Heart right ventricle (tissue), 16 donors: ENCODE measurements around the gene USP32. TPM values are rescaled to one million over a fixed set of nuclear protein-coding genes. Genes with fewer than 3 reads are reported as not detected.

Experiments
- ATAC-seq, 8 donors: fragments of 200-7000 bp; cut with Tn5 transposase; one replicate each; pipeline ENCODE4 v1.9.1; 2020; ENCODE audit warnings: mild to moderate bottlenecking in 8 of 8, moderate library complexity in 8 of 8, moderate number of reproducible peaks in 1 of 8
- DNase-seq, 2 donors: peaks; one replicate each; pipeline ENCODE4 v3.0.0-alpha.2; 2020
- H3K27ac ChIP-seq, 10 donors: fragments of 200-600 bp; sonication (generic) in 2 of 10; one replicate each; pipeline versions ENCODE4 v1.5.0 to v1.8.0; 2020 to 2022; ENCODE audit warnings: mild to moderate bottlenecking in 3 of 10
- H3K27me3 ChIP-seq, 7 donors: fragments of 200-600 bp; one replicate each; pipeline ENCODE4 v1.8.0; 2021 to 2022; ENCODE audit warnings: mild to moderate bottlenecking in 2 of 7
- H3K36me3 ChIP-seq, 9 donors: fragments of 200-600 bp; sonication (generic) in 1 of 9; one replicate each; pipeline versions ENCODE4 v1.5.0 to v1.8.0; 2020 to 2022; ENCODE audit warnings: mild to moderate bottlenecking in 2 of 9
- H3K4me1 ChIP-seq, 9 donors: fragments of 200-600 bp; sonication (generic) in 1 of 9; one replicate each; pipeline versions ENCODE4 v1.5.0 to v1.8.0; 2020 to 2022; ENCODE audit warnings: mild to moderate bottlenecking in 4 of 9
- H3K4me3 ChIP-seq, 10 donors: fragments of 200-600 bp; sonication (generic) in 2 of 10; one replicate each; pipeline versions ENCODE4 v1.5.0 to v1.8.0; 2020 to 2022; ENCODE audit warnings: mild to moderate bottlenecking in 7 of 10, moderate library complexity in 2 of 10
- H3K9me3 ChIP-seq, 11 donors: fragments of 200-600 bp in 10 of 11; sonication (generic) in 2 of 11; one replicate each; pipeline versions ENCODE4 v1.5.0 to v1.8.0; 2013 to 2022; ENCODE audit warnings: mild to moderate bottlenecking in 2 of 11, control low read depth in 1 of 11, moderate library complexity in 1 of 11
- CTCF ChIP-seq, 9 donors: fragments of 200-600 bp; sonication (generic) in 2 of 9; IDR thresholded peaks; one replicate each; pipeline versions ENCODE4 v1.5.0 to v1.8.0; 2021 to 2022; ENCODE audit warnings: antibody characterized with exemption in 9 of 9, mild to moderate bottlenecking in 5 of 9, moderate library complexity in 1 of 9
- WGBS, 2 donors: extraction: QIAGEN DNeasy Blood & Tissue Kit; methylation state at CpG; one replicate each; pipeline ENCODE4 v1.1.7; 2013; ENCODE audit warnings: inconsistent platforms in 1 of 2; 5-methylcytosine and 5-hydroxymethylcytosine counted together
- intact Hi-C, 10 donors: fragments of 100-400 bp; cut with DNase I; formaldehyde crosslinking; loops; one replicate each; pipeline versions ENCODE4 v1.11.1 to v1.14.2; 2022
- polyA plus RNA-seq, 2 donors: library from polyadenylated mRNA; stranded (reverse); fragments of 200-250 nt; gene quantifications; one replicate each; pipeline ENCODE4 v1.2.3, GENCODE V29; 2013
- total RNA-seq, 10 donors: library from RNA; stranded (reverse); fragmentation: NEBNext Ultra II Directional in 3 of 10; extraction: Animal tissue kit (Norgen Biotek cat#: 25700) in 3 of 10; gene quantifications; one replicate each; pipeline versions ENCODE4 v1.2.1 to v1.2.4, GENCODE V29; 2021 to 2023
- donor health status: Arrhythmogenic right ventricular cardiomyopathy.
- donor health status: ischemic (EF 13 %, LVEDD 7.1; RV severe dilation, severe dysfunction).
- donor health status: healthy with polysubstance abuse.
- donor health status: DM: no; HTN: yes; CAD: no.
- donor health status: DM: no; HTN: no; CAD: no.
- donor health status: ischemic (EF 25% LVEDD 6.9; RV normal size, moderate dysfunction).
- donor health status: ischemic (EF 25% LVEDD 5.7; RV mildly dilated, moderate dysfunction).
- donor health status: healthy.
- donor health status: DM: yes; HTN: yes; CAD: no.
- donor health status: Ischemic cardiomyopathy.
- donor health status: ischemic (EF 35%, LVEDD 5.7; RV mildly dilated, moderate dysfunction).
- donor health status: nonischemic (EF 11% LVEDD 7.7; RV severe dilation, severe dysfunction).
- donor health status: DM: yes; HTN: yes; CAD: no.
- donor health status: PGD.
- donor health status: ischemic (EF 29% LVEDD 5.4; RV normal size, mild dysfunction).
- donor health status: nonischemic (EF 23%, LVEDD 6.1; RV moderate dilation, normal function).

The USP32 gene
- total and polyA plus RNA-seq, 12 donors, result 13.3 to 38.6 (median 29.3) TPM

GRCh38 chr17:60170835-60171752 lies 220.8 kb downstream of the USP32 start:
- H3K9me3 ChIP-seq, result no peaks in the 10 kb centered on the region
- ATAC-seq, result no peak
- H3K4me3 ChIP-seq, result no peak overlapping the region
- TF ChIP-seq CTCF (IDR thresholded peaks at IDR 0.05), result no peak
- 72 to 79% methylated on average over 8 of the region's 8 CpGs for WGBS, 2 donors
- H3K27me3 ChIP-seq, result peaks cover 0 to 2% (median 0%) of the 10 kb centered on the region in 7 donors
- peaks cover 0 to 5% (median 0%) of the 10 kb centered on the region in 9 donors for H3K36me3 ChIP-seq
- intact Hi-C loops, result loop anchor here in 1 of 10 donors (1.0 to 2.0 kb wide), 2 partner anchors 20 to 29 kb away; no protein-coding TSS in a partner anchor
- H3K27ac ChIP-seq, result peak overlapping the region in 9 of 10 donors; percentile 28 to 84 (median 62)
- H3K4me1 ChIP-seq, result peaks cover 0 to 68% (median 38%) of the 10 kb centered on the region in 9 donors
- DNase-seq, result no peak

GRCh38 chr17:60169921-60170817 lies 221.8 kb downstream of the USP32 start:
- ATAC-seq, result peak; percentile 58 to 88 (median 78)
- peaks cover 0 to 72% (median 41%) of the 10 kb centered on the region in 9 donors for H3K4me1 ChIP-seq
- DNase-seq, result peak; percentile 73 to 74
- TF ChIP-seq CTCF (IDR thresholded peaks at IDR 0.05), result no peak
- H3K36me3 ChIP-seq, result no peaks in the 10 kb centered on the region
- peaks cover 0 to 5% (median 0%) of the 10 kb centered on the region in 7 donors for H3K27me3 ChIP-seq
- H3K9me3 ChIP-seq, result no peaks in the 10 kb centered on the region
- intact Hi-C loops, result loop anchor here in 1 of 10 donors (1.0 to 2.0 kb wide), 2 partner anchors 19 to 28 kb away; no protein-coding TSS in a partner anchor
- H3K27ac ChIP-seq, result peak overlapping the region in 9 of 10 donors; percentile 28 to 84 (median 63)
- no peak overlapping the region for H3K4me3 ChIP-seq
- 54 to 66% methylated on average over 10 of the region's 10 CpGs for WGBS, 2 donors

GRCh38 chr17:60168654-60169053 lies 223.3 kb downstream of the USP32 start:
- H3K4me3 ChIP-seq, result no peak overlapping the region
- intact Hi-C loops, result no loop called here
- no peak for ATAC-seq
- no peak for DNase-seq
- H3K9me3 ChIP-seq, result no peaks in the 10 kb centered on the region
- H3K27ac ChIP-seq, result peak overlapping the region in 5 of 10 donors; percentile 31 to 83 (median 68)
- WGBS, 2 donors, result 69 to 71% methylated on average over 7 of the region's 7 CpGs
- H3K4me1 ChIP-seq, result peaks cover 0 to 74% (median 49%) of the 10 kb centered on the region in 9 donors
- no peaks in the 10 kb centered on the region for H3K36me3 ChIP-seq
- no peak for TF ChIP-seq CTCF (IDR thresholded peaks at IDR 0.05)
- H3K27me3 ChIP-seq, result peaks cover 0 to 8% (median 0%) of the 10 kb centered on the region in 7 donors
